ENCODE data around the gene ASXL3.

DNA sequence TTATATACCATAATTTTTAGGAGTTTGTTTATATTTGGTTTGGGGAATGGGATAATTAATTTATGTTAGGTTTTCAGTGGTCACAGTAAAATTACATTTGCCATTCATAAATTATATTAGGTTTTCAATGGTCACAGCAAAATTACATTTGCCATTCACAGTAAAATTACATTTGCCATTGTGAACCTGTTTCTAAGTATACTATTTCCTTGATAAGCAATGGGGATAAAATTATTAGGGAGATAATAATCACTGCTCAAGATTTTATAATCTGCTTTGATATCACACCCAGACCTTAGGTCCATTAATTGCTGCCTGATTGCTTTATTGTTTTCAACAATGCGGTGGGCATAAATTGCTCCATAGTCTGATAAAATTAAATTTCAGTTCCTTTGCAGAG, 124.6 kb downstream of the ASXL3 start:
- TF ChIP-seq CTCF (IDR thresholded peaks at IDR 0.05; ENCODE audit: insufficient read depth, low read depth, low read length) = no peak
- no peak for TF ChIP-seq EZH2 (IDR thresholded peaks at IDR 0.05; ENCODE audit: insufficient read depth, low read length)
